Lung (tissue), 12 donors: ENCODE measurements around the gene TMEM259. TPM values are rescaled to one million over a fixed set of nuclear protein-coding genes. Genes with fewer than 3 reads are reported as not detected.

Source experiments
- ATAC-seq: fragments of 200-7000 bp; cut with Tn5 transposase; one replicate; pipeline ENCODE4 v1.9.1; 2020; ENCODE audit warnings: moderate number of reproducible peaks; ENCODE audit not compliant: insufficient read depth, low FRiP score
- DNase-seq, 3 donors: peaks; one replicate each; pipeline ENCODE4 v3.0.0-alpha.2; 2013 to 2017
- H3K27ac ChIP-seq, 2 donors: one replicate each; pipeline ENCODE4 v1.5.1; 2013; ENCODE audit warnings: mild to moderate bottlenecking in 2 of 2, moderate library complexity in 2 of 2, control low read depth in 1 of 2, inconsistent platforms in 1 of 2, low read depth in 1 of 2, low read length in 1 of 2
- H3K27me3 ChIP-seq, 3 donors: one replicate each; pipeline ENCODE4 v1.5.1; 2013; ENCODE audit warnings: low read length in 2 of 3; ENCODE audit not compliant: control insufficient read depth in 3 of 3, insufficient read depth in 3 of 3
- H3K36me3 ChIP-seq, 4 donors: one replicate each; pipeline ENCODE4 v1.5.1; 2013; ENCODE audit warnings: low read length in 4 of 4, mild to moderate bottlenecking in 1 of 4, moderate library complexity in 1 of 4; ENCODE audit not compliant: control insufficient read depth in 4 of 4, insufficient read depth in 4 of 4
- H3K4me1 ChIP-seq, 5 donors: one replicate each; pipeline ENCODE4 v1.5.1; 2013; ENCODE audit warnings: low read length in 5 of 5, mild to moderate bottlenecking in 2 of 5, moderate library complexity in 1 of 5; ENCODE audit not compliant: control insufficient read depth in 5 of 5, insufficient read depth in 5 of 5
- H3K4me3 ChIP-seq: one replicate; pipeline ENCODE4 v1.5.1; 2013; ENCODE audit warnings: mild to moderate bottlenecking, control low read depth, moderate library complexity
- H3K9ac ChIP-seq, 2 donors: one replicate each; pipeline ENCODE4 v1.5.1; 2013; ENCODE audit warnings: low read length in 2 of 2, control low read depth in 1 of 2; ENCODE audit not compliant: insufficient read depth in 1 of 2
- H3K9me3 ChIP-seq, 4 donors: one replicate each; pipeline ENCODE4 v1.5.1; 2013; ENCODE audit warnings: low read length in 3 of 4, mild to moderate bottlenecking in 1 of 4, moderate library complexity in 1 of 4; ENCODE audit not compliant: control insufficient read depth in 4 of 4, insufficient read depth in 3 of 4
- WGBS, 2 donors: extraction: QIAGEN DNeasy Blood & Tissue Kit; methylation state at CpG; one replicate each; pipeline ENCODE4 v1.1.7; 2013; 5-methylcytosine and 5-hydroxymethylcytosine counted together
- polyA plus RNA-seq, 2 donors: library from polyadenylated mRNA; stranded (reverse); fragments of 200-250 nt; gene quantifications; one replicate each; pipeline ENCODE4 v1.2.1, GENCODE V29; 2013
- total RNA-seq, 2 donors: library from RNA; depleted of rRNA in 1 of 2; stranded (reverse); fragments of >200 nt in 1 of 2; gene quantifications; one replicate each; pipeline ENCODE4 v1.2.1, GENCODE V29; 2014 to 2021
- TF ChIP-seq, protein P1 (sequence below): IDR thresholded peaks from 2 replicates; pipeline ENCODE4 v1.5.1; 2012; ENCODE audit warnings: mild to moderate bottlenecking; ENCODE audit errors: control extremely low read depth, extremely low read depth
- donor health status: control.
- donor health status: control.
- donor health status: Bipolar disorder and iron deficiency.
- donor health status: healthy.
- donor health status: DM: yes; HTN: yes; CAD: no.

TMEM259 gene
- total and polyA plus RNA-seq, 4 donors: 61.1 to 262 (median 195) TPM

GRCh38 chr19:1016647-1017114 lies 4.2 kb downstream of the TMEM259 start:
- DNase-seq: no peak
- TF ChIP-seq, protein P1, sequence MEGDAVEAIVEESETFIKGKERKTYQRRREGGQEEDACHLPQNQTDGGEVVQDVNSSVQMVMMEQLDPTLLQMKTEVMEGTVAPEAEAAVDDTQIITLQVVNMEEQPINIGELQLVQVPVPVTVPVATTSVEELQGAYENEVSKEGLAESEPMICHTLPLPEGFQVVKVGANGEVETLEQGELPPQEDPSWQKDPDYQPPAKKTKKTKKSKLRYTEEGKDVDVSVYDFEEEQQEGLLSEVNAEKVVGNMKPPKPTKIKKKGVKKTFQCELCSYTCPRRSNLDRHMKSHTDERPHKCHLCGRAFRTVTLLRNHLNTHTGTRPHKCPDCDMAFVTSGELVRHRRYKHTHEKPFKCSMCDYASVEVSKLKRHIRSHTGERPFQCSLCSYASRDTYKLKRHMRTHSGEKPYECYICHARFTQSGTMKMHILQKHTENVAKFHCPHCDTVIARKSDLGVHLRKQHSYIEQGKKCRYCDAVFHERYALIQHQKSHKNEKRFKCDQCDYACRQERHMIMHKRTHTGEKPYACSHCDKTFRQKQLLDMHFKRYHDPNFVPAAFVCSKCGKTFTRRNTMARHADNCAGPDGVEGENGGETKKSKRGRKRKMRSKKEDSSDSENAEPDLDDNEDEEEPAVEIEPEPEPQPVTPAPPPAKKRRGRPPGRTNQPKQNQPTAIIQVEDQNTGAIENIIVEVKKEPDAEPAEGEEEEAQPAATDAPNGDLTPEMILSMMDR: no peak
- ATAC-seq: no peak
- Histone ChIP-seq H3K9me3 (no peaks in the 10 kb centered on the region), H3K36me3 (peaks cover 3 to 42% (median 10%) of the 10 kb centered on the region in 4 donors), H3K27me3 (no peaks in the 10 kb centered on the region), H3K4me1 (peaks cover 6 to 46% (median 7%) of the 10 kb centered on the region in 5 donors), H3K4me3 (no peak overlapping the region), H3K27ac (peak overlapping the region; percentile 46 to 55), H3K9ac (no peak overlapping the region)
- WGBS, 2 donors: 45 to 60% methylated on average over 12 of the region's 12 CpGs

- H3K27me3 ChIP-seq: no peaks in the 10 kb centered on the region
- no peak for DNase-seq
- H3K27ac ChIP-seq: peak overlapping the region; percentile 46 to 55
- no peak overlapping the region for H3K9ac ChIP-seq
- peaks cover 3 to 49% (median 14%) of the 10 kb centered on the region in 4 donors for H3K36me3 ChIP-seq
- H3K9me3 ChIP-seq: no peaks in the 10 kb centered on the region
- TF ChIP-seq, protein P1: no peak
- WGBS, 2 donors: 73 to 81% methylated on average over 31 of the region's 31 CpGs
- H3K4me3 ChIP-seq: no peak overlapping the region
- ATAC-seq: no peak
- peaks cover 3 to 46% (median 7%) of the 10 kb centered on the region in 5 donors for H3K4me1 ChIP-seq
Measured at GRCh38 chr19:1015782-1016646, 4.9 kb downstream of the TMEM259 start.

GRCh38 chr19:1015061-1015781 lies 5.7 kb downstream of the TMEM259 start:
- DNase-seq: no peak

More at GRCh38 chr19:1015061-1015781, 5.7 kb downstream of the TMEM259 start:
- TF ChIP-seq, protein P1: no peak
- Histone ChIP-seq H3K4me3 (no peak overlapping the region), H3K9me3 (no peaks in the 10 kb centered on the region), H3K9ac (no peak overlapping the region), H3K27me3 (no peaks in the 10 kb centered on the region), H3K36me3 (peaks cover 3 to 57% (median 18%) of the 10 kb centered on the region in 4 donors), H3K27ac (no peak overlapping the region), H3K4me1 (peaks cover 3 to 53% (median 7%) of the 10 kb centered on the region in 5 donors)
- no peak for ATAC-seq
- WGBS, 2 donors: 91 to 95% methylated on average over 29 of the region's 29 CpGs
